ENCODE measurements around the gene RAPGEF4. TPM values are rescaled to one million over a fixed set of nuclear protein-coding genes. Genes with fewer than 3 reads are reported as not detected.

The RAPGEF4 gene
- total and polyA plus RNA-seq, 8 donors, result 3.6 to 23.7 (median 9.8) TPM; not detected in 1

GRCh38 chr2:172834881-172835280 lies 99.2 kb downstream of the RAPGEF4 start:
- 58 to 74% (median 63%) methylated on average over 6 of the region's 6 CpGs for WGBS, 5 donors
- Histone ChIP-seq H3K27me3 (no peaks in the 10 kb centered on the region), H3K4me1 (no peaks in the 10 kb centered on the region), H3K36me3 (no peaks in the 10 kb centered on the region), H3K9me3 (no peaks in the 10 kb centered on the region), H3K27ac (no peak overlapping the region), H3K4me3 (no peak overlapping the region)
- intact Hi-C loops (cut with DNase I; ENCODE audit: low total_unique reads), result no loop called here
- TF ChIP-seq EP300 (IDR thresholded peaks at IDR 0.05), result no peak
- no peak for TF ChIP-seq CTCF (IDR thresholded peaks at IDR 0.05)
- no peak for TF ChIP-seq POLR2AphosphoS5 (IDR thresholded peaks at IDR 0.05)
- no peak for TF ChIP-seq POLR2A (IDR thresholded peaks at IDR 0.05)
- peak in 1 of 2 donors; percentile 35 for DNase-seq

- 68 to 79% (median 73%) methylated on average over 6 of the region's 6 CpGs for WGBS, 5 donors
- H3K27ac ChIP-seq, result peak overlapping the region in 1 of 5 donors; percentile 29
These were observed 100.7 kb downstream of the RAPGEF4 start for GRCh38 chr2:172836347-172836821.

GRCh38 chr2:172836827-172837226 lies 101.2 kb downstream of the RAPGEF4 start:
- no peak for DNase-seq
- intact Hi-C loops (cut with DNase I; ENCODE audit: low total_unique reads), result no loop called here
- Histone ChIP-seq H3K27me3 (no peaks in the 10 kb centered on the region), H3K4me3 (no peak overlapping the region), H3K27ac (peak overlapping the region in 2 of 5 donors; percentile 29 to 36), H3K4me1 (no peaks in the 10 kb centered on the region), H3K9me3 (no peaks in the 10 kb centered on the region), H3K36me3 (no peaks in the 10 kb centered on the region)
- TF ChIP-seq CTCF (IDR thresholded peaks at IDR 0.05), result no peak
- TF ChIP-seq POLR2A (IDR thresholded peaks at IDR 0.05), result no peak

More at GRCh38 chr2:172836347-172836821, 100.7 kb downstream of the RAPGEF4 start:
- no peaks in the 10 kb centered on the region for H3K36me3 ChIP-seq
- H3K4me3 ChIP-seq, result no peak overlapping the region
- no peaks in the 10 kb centered on the region for H3K27me3 ChIP-seq
- peak in 1 of 2 donors; percentile 57 for DNase-seq
- intact Hi-C loops (cut with DNase I; ENCODE audit: low total_unique reads), result no loop called here
- H3K4me1 ChIP-seq, result no peaks in the 10 kb centered on the region
- no peaks in the 10 kb centered on the region for H3K9me3 ChIP-seq
- TF ChIP-seq EP300 (IDR thresholded peaks at IDR 0.05) (no peak), POLR2AphosphoS5 (IDR thresholded peaks at IDR 0.05) (peak; percentile 33 to 40 (median 37))

GRCh38 chr2:172839446-172839845 lies 103.8 kb downstream of the RAPGEF4 start:
- WGBS, 5 donors, result 86 to 93% (median 89%) methylated on average over 2 of the region's 2 CpGs

More at GRCh38 chr2:172839446-172839845, 103.8 kb downstream of the RAPGEF4 start:
- no peaks in the 10 kb centered on the region for H3K36me3 ChIP-seq
- no peaks in the 10 kb centered on the region for H3K9me3 ChIP-seq
- H3K27me3 ChIP-seq, result no peaks in the 10 kb centered on the region
- no peak for DNase-seq
- H3K4me1 ChIP-seq, result peaks cover 0 to 11% (median 0%) of the 10 kb centered on the region in 4 donors
- TF ChIP-seq EP300 (IDR thresholded peaks at IDR 0.05) (no peak), POLR2AphosphoS5 (IDR thresholded peaks at IDR 0.05) (no peak), POLR2A (IDR thresholded peaks at IDR 0.05) (no peak), CTCF (IDR thresholded peaks at IDR 0.05) (no peak)
- intact Hi-C loops (cut with DNase I; ENCODE audit: low total_unique reads), result no loop called here
- no peak overlapping the region for H3K27ac ChIP-seq
- H3K4me3 ChIP-seq, result no peak overlapping the region

Measured in stomach (tissue), 9 donors.